ENCODE results near the gene ARHGAP24. TPM values are rescaled to one million over a fixed set of nuclear protein-coding genes. Genes with fewer than 3 reads are reported as not detected.

Gene ARHGAP24
- total and polyA plus RNA-seq, 5 donors from 2014 or later: 0.14 to 0.53 (median 0.35) TPM; not detected in 2

DNA sequence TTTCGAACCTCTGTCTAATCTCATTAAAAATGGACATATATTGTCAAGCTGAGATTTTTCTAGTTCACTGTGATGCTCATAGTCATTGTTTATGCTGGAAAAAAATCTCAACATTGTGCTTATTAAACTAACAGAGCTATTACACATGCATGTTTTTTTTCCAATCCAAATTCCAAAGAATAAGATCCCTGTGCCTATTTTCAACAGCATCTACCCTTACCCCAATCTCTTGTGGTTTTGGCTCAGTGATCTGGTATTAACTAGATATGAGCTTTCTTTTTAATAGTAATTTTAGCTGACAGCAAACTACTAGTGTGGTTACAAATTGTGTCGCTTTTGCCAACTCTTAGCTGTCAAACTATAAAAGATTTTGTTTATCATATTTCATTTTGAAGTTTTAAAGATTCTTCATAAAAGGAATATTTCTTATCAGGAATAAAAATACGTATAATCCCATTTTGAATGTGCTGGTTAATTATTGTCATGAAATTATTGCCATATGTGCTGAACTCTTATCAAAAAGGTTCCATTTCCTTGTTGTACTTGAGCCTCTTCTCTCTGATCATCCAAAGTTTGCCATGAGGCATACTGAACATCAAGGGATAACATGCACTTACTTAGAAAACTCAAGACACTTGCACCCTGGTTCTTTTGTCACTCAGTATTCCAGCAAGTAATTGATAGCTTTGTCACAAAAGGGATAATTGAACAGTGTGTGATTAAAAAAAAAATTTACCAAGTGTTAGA is 241.2 kb downstream of the ARHGAP24 start:
- H3K36me3 Mint-ChIP-seq: no peaks in the 10 kb centered on the region
- no peak overlapping the region for H3K27ac Mint-ChIP-seq
- no peaks in the 10 kb centered on the region for H3K27me3 ChIP-seq (ENCODE audit: control insufficient read depth, insufficient read depth, low read length)
- H3K4me1 Mint-ChIP-seq: no peaks in the 10 kb centered on the region
- H3K4me3 ChIP-seq (ENCODE audit: low read depth, low read length): no peak overlapping the region
- H3K9me3 Mint-ChIP-seq: peaks cover 0 to 5% (median 2%) of the 10 kb centered on the region in 7 donors
- H3K36me3 ChIP-seq (ENCODE audit: control insufficient read depth, insufficient read depth, low read length): no peaks in the 10 kb centered on the region
- H3K4me1 ChIP-seq (ENCODE audit: control insufficient read depth, insufficient read depth, low read length, poor library complexity, severe bottlenecking): no peaks in the 10 kb centered on the region
- no peak overlapping the region for H3K27ac ChIP-seq (ENCODE audit: insufficient read depth, low read length, poor library complexity, severe bottlenecking)
- H3K9me3 ChIP-seq (ENCODE audit: control insufficient read depth in 2 of 2, low read length in 2 of 2): no peaks in the 10 kb centered on the region
- H3K4me3 Mint-ChIP-seq: no peak overlapping the region
- H3K27me3 Mint-ChIP-seq: no peaks in the 10 kb centered on the region
- ATAC-seq (ENCODE audit: low read depth in 2 of 2): no peak
- no peak for DNase-seq

DNA sequence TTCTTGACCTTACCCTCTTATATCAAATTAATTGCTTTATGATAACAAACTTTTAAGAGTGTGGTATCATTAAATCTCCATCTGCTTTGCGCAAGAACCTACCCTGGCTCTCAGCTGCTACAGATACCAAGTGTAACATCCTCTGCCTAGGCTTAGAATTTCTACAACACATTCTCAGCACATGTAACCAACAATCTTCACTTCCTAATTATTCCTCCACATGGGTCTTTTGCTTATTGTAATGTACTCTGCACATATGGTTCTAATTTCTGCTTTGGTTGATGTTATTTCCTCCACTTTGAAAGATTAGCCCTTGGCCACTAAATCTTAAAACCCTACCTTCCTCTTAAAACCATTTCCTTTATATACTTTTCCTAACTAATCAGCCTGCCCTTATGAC is 242.4 kb downstream of the ARHGAP24 start:
- Mint-ChIP-seq H3K9me3 (peaks cover 0 to 9% (median 2%) of the 10 kb centered on the region in 7 donors), H3K27me3 (no peaks in the 10 kb centered on the region), H3K27ac (no peak overlapping the region), H3K4me3 (no peak overlapping the region), H3K36me3 (no peaks in the 10 kb centered on the region), H3K4me1 (no peaks in the 10 kb centered on the region)
- H3K27me3 ChIP-seq (ENCODE audit: control insufficient read depth, insufficient read depth, low read length): no peaks in the 10 kb centered on the region
- no peak overlapping the region for H3K27ac ChIP-seq (ENCODE audit: insufficient read depth, low read length, poor library complexity, severe bottlenecking)
- no peaks in the 10 kb centered on the region for H3K36me3 ChIP-seq (ENCODE audit: control insufficient read depth, insufficient read depth, low read length)
- ATAC-seq (ENCODE audit: low read depth in 2 of 2) (no peak), DNase-seq (no peak)
- no peak overlapping the region for H3K4me3 ChIP-seq (ENCODE audit: low read depth, low read length)
- no peaks in the 10 kb centered on the region for H3K4me1 ChIP-seq (ENCODE audit: control insufficient read depth, insufficient read depth, low read length, poor library complexity, severe bottlenecking)
- H3K9me3 ChIP-seq (ENCODE audit: control insufficient read depth in 2 of 2, low read length in 2 of 2): no peaks in the 10 kb centered on the region

DNA sequence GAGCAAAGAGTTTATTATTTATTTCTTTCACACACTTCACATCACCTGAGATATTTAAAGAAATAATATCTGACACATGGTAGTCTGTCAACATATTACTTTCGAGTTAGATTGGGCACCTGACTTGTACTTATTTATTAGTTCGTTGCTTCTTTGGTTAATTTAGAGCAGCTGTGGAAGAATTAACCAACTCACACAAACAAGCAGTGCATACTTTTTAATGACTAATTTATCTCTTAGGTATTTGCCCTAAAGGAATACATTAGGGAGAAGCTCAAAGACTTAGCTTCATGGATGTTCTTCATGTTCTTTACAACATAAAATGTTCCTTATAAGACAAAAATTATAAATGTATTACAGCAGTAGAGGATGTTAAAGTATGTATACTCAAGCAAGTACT is 242.9 kb downstream of the ARHGAP24 start:
- H3K36me3 ChIP-seq (ENCODE audit: control insufficient read depth, insufficient read depth, low read length): no peaks in the 10 kb centered on the region
- H3K27me3 ChIP-seq (ENCODE audit: control insufficient read depth, insufficient read depth, low read length): no peaks in the 10 kb centered on the region
- no peaks in the 10 kb centered on the region for H3K4me1 ChIP-seq (ENCODE audit: control insufficient read depth, insufficient read depth, low read length, poor library complexity, severe bottlenecking)
- Mint-ChIP-seq H3K4me3 (no peak overlapping the region), H3K9me3 (peaks cover 0 to 5% (median 2%) of the 10 kb centered on the region in 7 donors), H3K36me3 (no peaks in the 10 kb centered on the region), H3K27ac (no peak overlapping the region), H3K27me3 (no peaks in the 10 kb centered on the region), H3K4me1 (no peaks in the 10 kb centered on the region)
- H3K27ac ChIP-seq (ENCODE audit: insufficient read depth, low read length, poor library complexity, severe bottlenecking): no peak overlapping the region
- DNase-seq: no peak
- no peak overlapping the region for H3K4me3 ChIP-seq (ENCODE audit: low read depth, low read length)
- H3K9me3 ChIP-seq (ENCODE audit: control insufficient read depth in 2 of 2, low read length in 2 of 2): no peaks in the 10 kb centered on the region
- no peak for ATAC-seq (ENCODE audit: low read depth in 2 of 2)

DNA sequence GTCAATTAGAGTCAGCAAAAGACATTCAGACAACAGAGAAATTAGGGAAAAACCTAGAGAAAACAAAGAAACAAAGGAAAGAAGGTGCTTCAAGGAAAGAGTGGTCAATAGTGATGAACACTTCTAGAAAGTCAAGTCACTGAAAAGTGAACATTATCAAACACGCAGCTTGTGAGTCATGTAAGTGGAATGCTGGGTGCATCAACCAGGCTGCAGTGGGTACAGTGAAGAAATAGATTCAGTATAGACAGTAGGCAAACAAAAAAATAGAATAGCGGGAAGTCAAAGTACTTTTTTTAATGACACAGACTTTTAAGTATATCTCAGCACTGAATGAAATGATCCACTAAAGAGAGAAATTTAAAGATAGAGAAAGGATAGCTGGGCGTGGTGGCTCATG is 245.8 kb downstream of the ARHGAP24 start:
- Histone ChIP-seq H3K4me3 (ENCODE audit: low read depth, low read length) (no peak overlapping the region), H3K36me3 (ENCODE audit: control insufficient read depth, insufficient read depth, low read length) (no peaks in the 10 kb centered on the region), H3K4me1 (ENCODE audit: control insufficient read depth, insufficient read depth, low read length, poor library complexity, severe bottlenecking) (no peaks in the 10 kb centered on the region), H3K27me3 (ENCODE audit: control insufficient read depth, insufficient read depth, low read length) (no peaks in the 10 kb centered on the region), H3K9me3 (ENCODE audit: control insufficient read depth in 2 of 2, low read length in 2 of 2) (no peaks in the 10 kb centered on the region), H3K27ac (ENCODE audit: insufficient read depth, low read length, poor library complexity, severe bottlenecking) (no peak overlapping the region)
- Mint-ChIP-seq H3K36me3 (no peaks in the 10 kb centered on the region), H3K27ac (peak overlapping the region in 1 of 3 donors; percentile 22), H3K4me1 (no peaks in the 10 kb centered on the region), H3K27me3 (no peaks in the 10 kb centered on the region), H3K9me3 (peaks cover 0 to 5% (median 2%) of the 10 kb centered on the region in 7 donors), H3K4me3 (no peak overlapping the region)
- DNase-seq (no peak), ATAC-seq (ENCODE audit: low read depth in 2 of 2) (no peak)

DNA sequence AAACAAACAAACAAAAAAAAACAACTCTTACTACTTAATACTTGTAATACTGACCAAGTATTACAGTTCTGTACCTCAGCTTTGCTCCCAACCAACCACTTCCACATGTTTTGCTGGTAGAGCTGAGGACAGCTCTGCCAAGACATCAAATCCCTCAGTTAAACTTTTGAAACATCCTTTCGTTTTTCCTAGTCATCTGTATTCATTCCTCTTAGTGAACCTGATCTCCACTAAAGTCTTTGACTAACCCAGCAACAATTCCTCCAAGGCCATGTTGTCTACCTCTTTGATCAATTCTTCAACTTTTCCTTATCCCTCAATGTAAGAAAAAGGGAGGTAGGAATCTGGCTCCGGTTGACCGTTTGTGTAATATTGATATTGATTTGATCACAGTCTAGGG is 247.5 kb downstream of the ARHGAP24 start:
- Mint-ChIP-seq H3K9me3 (peaks cover 0 to 7% (median 2%) of the 10 kb centered on the region in 7 donors), H3K4me1 (no peaks in the 10 kb centered on the region)

DNA sequence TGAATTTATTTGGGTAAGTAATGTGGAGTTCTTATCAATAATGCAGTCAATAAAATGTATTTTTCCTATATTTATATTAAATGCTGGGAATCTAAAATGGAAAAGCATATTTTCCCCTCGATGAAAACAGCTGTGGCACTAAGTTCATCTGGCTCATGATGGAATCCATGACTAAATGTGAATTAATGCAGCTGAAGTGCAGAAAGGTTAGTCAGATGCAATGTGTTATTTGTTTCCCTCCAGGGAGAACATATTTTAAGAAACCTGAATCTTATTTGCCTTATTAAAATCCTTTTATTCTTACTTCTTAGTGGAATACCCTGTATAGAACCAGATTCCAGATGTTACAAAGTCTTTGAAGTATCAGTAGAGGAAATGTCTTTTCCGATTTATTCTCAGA is 247.9 kb downstream of the ARHGAP24 start:
- Mint-ChIP-seq H3K4me3 (no peak overlapping the region), H3K9me3 (peaks cover 0 to 7% (median 2%) of the 10 kb centered on the region in 7 donors), H3K27ac (no peak overlapping the region), H3K4me1 (no peaks in the 10 kb centered on the region), H3K36me3 (no peaks in the 10 kb centered on the region), H3K27me3 (no peaks in the 10 kb centered on the region)
- no peaks in the 10 kb centered on the region for H3K4me1 ChIP-seq (ENCODE audit: control insufficient read depth, insufficient read depth, low read length, poor library complexity, severe bottlenecking)
- no peak overlapping the region for H3K27ac ChIP-seq (ENCODE audit: insufficient read depth, low read length, poor library complexity, severe bottlenecking)
- ATAC-seq (ENCODE audit: low read depth in 2 of 2) (no peak), DNase-seq (no peak)
- H3K9me3 ChIP-seq (ENCODE audit: control insufficient read depth in 2 of 2, low read length in 2 of 2): no peaks in the 10 kb centered on the region
- no peaks in the 10 kb centered on the region for H3K36me3 ChIP-seq (ENCODE audit: control insufficient read depth, insufficient read depth, low read length)
- H3K27me3 ChIP-seq (ENCODE audit: control insufficient read depth, insufficient read depth, low read length): no peaks in the 10 kb centered on the region
- no peak overlapping the region for H3K4me3 ChIP-seq (ENCODE audit: low read depth, low read length)

More for the DNA sequence above, 247.5 kb downstream of the ARHGAP24 start:
- H3K36me3 Mint-ChIP-seq: no peaks in the 10 kb centered on the region
- Histone ChIP-seq H3K4me3 (ENCODE audit: low read depth, low read length) (no peak overlapping the region), H3K27me3 (ENCODE audit: control insufficient read depth, insufficient read depth, low read length) (no peaks in the 10 kb centered on the region), H3K36me3 (ENCODE audit: control insufficient read depth, insufficient read depth, low read length) (no peaks in the 10 kb centered on the region), H3K4me1 (ENCODE audit: control insufficient read depth, insufficient read depth, low read length, poor library complexity, severe bottlenecking) (no peaks in the 10 kb centered on the region), H3K9me3 (ENCODE audit: control insufficient read depth in 2 of 2, low read length in 2 of 2) (no peaks in the 10 kb centered on the region), H3K27ac (ENCODE audit: insufficient read depth, low read length, poor library complexity, severe bottlenecking) (no peak overlapping the region)
- no peak for ATAC-seq (ENCODE audit: low read depth in 2 of 2)
- no peak for DNase-seq
- H3K4me3 Mint-ChIP-seq: no peak overlapping the region
- no peak overlapping the region for H3K27ac Mint-ChIP-seq
- H3K27me3 Mint-ChIP-seq: no peaks in the 10 kb centered on the region

DNA sequence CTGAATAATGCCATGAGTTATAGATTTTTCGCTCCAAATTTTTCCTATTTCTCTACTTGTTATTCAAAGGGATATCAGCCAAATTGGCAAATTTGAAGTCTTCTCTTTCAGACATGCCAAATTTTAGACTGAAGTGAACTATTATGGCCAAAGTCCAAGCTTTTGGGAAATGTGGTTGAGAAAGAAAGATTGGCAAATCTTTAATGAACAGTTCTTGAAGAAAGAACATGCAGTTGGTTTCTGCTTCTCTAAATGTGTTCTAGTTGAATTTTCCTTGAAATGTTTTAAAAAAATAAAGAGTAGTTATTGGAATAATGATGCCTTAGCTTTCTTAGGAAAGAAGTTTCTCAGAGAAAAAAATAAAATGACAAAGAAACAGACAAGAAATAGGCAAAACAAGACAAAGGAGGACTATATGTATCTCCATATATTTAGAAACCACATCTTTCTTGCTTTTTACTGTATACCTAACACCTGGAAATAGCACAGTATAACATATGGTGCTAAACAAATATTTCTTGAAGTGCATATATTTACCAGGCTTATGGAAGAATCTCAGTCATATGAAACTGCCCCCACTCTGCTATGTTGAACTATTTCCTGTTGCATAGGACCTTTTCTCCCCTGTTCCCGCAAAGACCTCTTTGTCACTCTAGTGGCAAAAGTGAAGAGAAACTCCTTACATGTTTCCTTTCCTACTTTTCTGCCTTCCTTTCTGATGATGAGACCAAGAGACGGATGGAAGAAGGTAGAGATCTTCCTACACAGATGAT is 250.0 kb downstream of the ARHGAP24 start:
- ATAC-seq (ENCODE audit: low read depth in 2 of 2): no peak
- H3K4me1 Mint-ChIP-seq: no peaks in the 10 kb centered on the region
- H3K36me3 ChIP-seq (ENCODE audit: control insufficient read depth, insufficient read depth, low read length): no peaks in the 10 kb centered on the region
- H3K4me3 ChIP-seq (ENCODE audit: low read depth, low read length): no peak overlapping the region
- H3K27me3 Mint-ChIP-seq: no peaks in the 10 kb centered on the region
- H3K4me1 ChIP-seq (ENCODE audit: control insufficient read depth, insufficient read depth, low read length, poor library complexity, severe bottlenecking): no peaks in the 10 kb centered on the region
- H3K4me3 Mint-ChIP-seq: no peak overlapping the region
- H3K27ac Mint-ChIP-seq: no peak overlapping the region
- H3K27ac ChIP-seq (ENCODE audit: insufficient read depth, low read length, poor library complexity, severe bottlenecking): no peak overlapping the region
- peaks cover 0 to 7% (median 0%) of the 10 kb centered on the region in 7 donors for H3K9me3 Mint-ChIP-seq
- no peaks in the 10 kb centered on the region for H3K27me3 ChIP-seq (ENCODE audit: control insufficient read depth, insufficient read depth, low read length)
- H3K36me3 Mint-ChIP-seq: no peaks in the 10 kb centered on the region
- DNase-seq: no peak
- no peaks in the 10 kb centered on the region for H3K9me3 ChIP-seq (ENCODE audit: control insufficient read depth in 2 of 2, low read length in 2 of 2)

All from CD4-positive, CD25-positive, alpha-beta regulatory T cell (primary cell).